Umbilical cord (tissue), 2 donors: ENCODE measurements around the gene PARD3. TPM values are rescaled to one million over a fixed set of nuclear protein-coding genes. Genes with fewer than 3 reads are reported as not detected.
A peak's percentile ranks its signal among the peaks of the same experiment; 100 is the strongest.
"Not testable (repeated sequence)": the region's sequence is repeated elsewhere in the genome, so short reads cannot be mapped to it uniquely, and the experiment has no call there.

ENCODE experiments used
- DNase-seq: peaks from one replicate; pipeline ENCODE4 v3.0.0-alpha.2; 2015; ENCODE audit warnings: low spot score
- total RNA-seq: library from RNA; depleted of rRNA; stranded (reverse); fragments of >200 nt; gene quantifications from one replicate; pipeline ENCODE4 v1.2.3, GENCODE V29; 2014; ENCODE audit warnings: low replicate concordance; ENCODE audit not compliant: insufficient read depth

Gene PARD3
- total RNA-seq, 1 donor from 2014 or later: 27.0 TPM

DNA sequence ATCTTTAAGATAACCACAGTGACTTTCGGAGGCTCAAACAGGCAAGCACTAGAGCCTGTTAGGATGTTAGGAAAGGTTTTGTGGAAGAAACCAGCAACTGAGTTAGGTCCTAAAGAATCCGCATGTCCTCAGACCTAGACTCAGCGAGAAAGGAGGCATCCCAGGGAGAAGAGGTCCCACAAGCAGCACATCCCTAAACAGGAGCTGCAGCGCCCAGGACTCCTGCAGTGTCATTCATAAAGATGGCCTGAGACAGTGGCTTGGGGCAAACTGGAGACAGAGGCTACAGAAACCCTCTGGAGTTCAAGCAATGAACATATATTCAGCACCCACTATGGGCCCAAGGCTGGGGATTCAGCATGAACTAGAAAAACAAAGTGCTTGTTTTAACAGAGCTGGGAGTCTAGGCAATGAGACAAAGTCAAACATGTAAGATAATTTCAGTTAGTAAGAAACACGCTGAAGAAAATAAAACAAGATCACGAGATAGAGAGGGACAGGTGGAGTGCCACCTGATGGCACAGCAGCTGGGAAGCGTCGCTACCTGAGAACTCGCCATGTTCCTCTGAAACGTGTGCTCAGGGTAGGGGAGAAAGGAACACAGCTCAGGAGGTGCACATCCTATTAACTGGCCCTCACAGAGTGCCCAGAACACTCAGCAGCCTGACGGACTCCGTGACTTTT, 48.1 kb downstream of the PARD3 start:
- no peak for DNase-seq

DNA sequence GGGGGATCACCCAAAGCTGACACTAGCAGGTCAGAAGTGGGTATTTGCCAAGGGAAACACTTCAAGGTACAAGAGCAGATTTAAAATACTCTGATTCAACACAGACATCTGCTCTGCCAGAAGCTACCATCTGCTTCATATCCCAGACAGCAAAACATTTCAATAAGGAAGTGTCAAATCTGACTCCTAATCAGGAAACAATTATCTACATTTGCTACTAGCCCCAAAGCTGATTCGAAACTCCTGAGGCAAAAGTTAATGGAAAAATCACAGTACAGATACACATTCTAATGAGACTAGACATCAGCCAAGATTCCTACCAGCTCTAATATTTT, 48.9 kb downstream of the PARD3 start:
- peak; percentile 42 for DNase-seq

DNA sequence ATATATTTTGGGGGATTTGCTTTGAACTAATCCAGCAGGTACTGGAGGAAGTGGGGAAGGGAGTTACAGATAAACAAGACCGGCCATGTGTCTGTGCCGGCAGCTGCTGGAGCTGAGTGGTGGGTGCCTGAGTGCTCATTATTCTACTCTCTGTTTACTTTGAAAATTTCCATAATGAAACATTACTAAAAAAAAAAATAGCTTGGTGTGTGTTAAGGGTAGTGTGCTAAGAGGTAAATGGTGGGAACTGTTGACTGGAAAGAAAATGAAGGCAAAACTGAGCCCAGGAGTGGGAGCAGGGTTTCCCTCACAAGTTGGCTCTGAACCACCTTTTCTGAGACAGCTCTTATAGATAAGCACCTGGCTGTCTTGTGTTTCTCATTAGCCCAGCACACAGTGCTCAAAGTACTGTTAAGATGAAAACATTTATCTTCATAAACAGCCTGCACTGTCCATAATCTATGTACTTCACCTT, 50.6 kb downstream of the PARD3 start:
- DNase-seq: no peak

DNA sequence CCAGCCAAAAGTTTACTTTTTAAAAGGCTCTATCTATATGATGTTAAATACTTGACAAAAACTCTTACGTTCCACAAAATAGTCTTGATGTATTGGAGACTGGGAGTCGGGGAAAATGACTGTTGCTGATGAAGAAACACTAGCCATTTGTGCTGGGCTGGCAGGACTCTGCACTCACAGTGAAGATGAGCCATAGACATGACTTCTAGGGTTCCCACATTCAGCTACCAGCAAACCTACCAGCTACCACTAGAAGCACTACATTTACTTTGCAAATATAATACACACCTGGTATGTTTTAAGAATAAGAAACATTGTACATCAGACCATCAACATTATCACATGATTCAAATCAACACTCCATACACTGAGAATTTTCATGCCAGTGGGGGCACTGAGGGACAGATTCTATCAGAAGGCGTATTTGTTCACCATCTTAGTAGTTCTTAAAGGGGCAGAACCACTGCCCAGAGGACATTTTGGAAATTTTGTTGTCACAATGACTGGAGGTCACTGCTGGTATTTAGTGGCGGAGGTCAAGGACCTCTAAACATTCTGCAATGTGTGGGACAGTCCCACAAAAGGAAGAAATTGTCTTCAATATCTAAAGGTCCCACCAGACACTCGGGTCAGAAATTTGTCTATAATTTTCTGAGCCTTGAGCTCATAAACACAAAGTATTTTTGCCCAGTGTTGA, 52.3 kb downstream of the PARD3 start:
- DNase-seq: no peak

DNA sequence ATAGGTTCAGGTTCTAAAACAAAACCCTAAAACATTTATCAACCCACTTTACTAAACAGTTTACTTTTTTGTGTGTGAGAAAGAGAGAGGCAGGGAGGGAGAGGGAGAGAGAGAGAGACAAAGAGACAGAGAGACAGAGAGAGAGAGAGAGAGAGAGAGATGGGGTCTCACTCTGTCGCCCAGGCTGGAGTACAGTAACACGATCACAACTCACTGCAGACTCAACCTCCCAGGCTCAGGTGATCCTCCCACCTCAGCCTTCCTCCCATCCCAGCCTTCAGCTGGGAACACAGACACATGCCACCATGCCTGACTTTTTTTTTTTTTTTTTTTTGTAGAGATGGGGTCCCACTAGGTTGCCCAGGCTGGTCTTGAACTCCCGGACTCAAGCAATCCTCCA, 52.9 kb downstream of the PARD3 start:
- DNase-seq: no peak

DNA sequence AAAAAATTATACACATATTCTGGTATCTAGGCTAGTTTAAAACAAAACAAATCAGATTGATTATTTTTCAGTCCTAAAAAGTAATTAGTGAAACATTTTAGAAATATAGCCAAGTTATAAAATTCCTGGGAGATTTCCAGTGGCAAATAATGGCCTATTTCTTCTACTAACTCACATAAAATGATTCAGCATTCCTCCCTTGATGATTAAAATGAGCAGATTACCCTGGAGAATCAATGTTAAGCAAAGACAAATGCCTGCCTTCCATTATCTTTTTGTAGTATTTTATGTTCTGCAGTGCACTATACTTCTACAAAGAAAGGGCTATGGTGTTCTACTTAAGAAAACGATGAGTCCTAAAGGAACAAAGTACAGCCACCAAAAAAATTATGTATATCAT, 53.6 kb downstream of the PARD3 start:
- DNase-seq: no peak

DNA sequence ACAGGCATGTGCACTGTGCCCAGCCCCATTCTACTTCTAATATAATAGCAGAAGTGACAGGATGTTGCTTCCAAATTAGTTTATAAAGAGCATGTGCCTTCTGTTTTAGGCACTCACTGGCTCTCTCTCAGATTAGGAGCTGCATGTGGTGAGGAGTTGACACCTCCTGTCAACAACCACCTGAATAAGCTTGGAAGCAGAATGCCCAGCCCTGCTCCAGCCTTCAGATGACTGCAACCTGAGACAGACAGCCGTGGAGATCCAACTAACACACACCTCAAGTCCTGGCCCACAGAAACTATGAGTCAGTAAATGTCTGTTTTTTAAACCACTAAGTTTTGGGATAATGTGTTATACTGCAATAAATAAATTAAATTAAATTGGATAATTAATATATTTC, 54.5 kb downstream of the PARD3 start:
- DNase-seq: no peak

DNA sequence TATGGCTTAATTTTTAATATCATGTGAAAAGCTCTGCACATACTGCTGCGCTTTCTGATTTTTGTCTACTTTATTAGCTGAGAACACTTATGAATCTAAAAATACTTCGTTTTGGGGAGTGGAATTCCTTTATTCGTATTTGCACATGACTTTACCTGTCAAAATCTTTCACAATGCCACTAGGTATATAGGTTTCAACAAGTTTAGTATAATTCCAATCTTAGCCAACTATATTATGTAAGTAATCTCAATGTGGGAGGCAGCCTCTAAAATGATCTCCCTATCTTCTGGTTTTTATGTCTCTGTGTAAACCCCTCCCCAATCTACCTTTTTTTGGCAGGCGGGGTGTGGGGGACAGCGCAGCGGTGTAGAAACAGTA, 55.3 kb downstream of the PARD3 start:
- DNase-seq: no peak

DNA sequence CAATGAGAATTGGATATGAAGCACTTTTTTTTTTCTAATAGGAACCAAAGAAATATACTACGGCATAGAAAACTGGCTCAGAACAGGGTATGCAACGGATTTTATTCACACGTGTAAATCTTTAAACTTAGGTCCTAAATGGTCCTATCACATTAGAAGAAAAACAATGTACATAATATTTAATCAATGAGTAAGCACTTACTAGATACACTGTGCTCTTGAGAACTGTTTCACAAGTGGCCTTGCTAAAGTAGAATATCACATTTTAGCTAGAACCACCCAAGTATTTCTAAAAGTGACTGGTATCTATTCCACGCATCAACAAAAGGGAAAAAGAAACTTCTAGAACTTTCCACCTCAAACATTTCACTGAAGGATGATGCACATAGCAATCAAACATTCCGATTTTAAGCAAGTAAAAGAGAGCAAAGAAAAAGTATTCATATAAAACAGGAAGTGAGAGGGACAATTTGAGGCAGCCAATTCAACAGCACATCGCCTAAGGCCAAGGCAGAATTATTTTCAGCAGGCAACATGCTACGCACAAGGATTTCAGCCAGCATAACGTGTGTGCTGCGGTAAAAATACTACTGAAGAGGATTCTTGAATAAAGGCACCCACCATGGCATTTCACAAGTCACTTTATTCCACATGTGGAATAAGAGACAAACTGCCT, 55.8 kb downstream of the PARD3 start:
- DNase-seq: no peak

DNA sequence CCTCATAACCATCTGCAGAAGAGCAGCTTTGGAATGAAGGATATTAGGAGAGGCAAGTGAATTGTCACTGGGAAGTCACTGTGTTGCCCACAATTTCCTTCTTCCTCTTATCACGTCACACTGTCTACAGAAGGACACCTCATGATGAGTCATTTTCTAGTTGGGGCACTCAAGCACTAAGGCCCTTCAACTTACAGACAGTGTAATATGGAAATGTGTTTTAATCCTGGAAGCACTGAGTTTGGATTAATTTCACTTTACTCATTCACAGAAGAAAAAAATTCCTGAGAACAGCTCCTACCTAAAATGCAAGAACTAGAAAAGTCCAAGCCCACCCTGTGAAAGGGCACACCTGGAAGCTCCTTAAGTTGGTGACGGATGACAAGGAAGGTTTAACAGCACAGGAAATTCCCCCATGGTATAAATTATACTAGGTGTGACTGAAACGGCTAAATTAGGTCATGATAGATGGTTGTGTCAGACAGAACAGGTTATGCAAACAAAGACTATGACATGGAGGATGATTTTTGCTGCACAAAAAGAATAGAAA, 56.6 kb downstream of the PARD3 start:
- DNase-seq: no peak

DNA sequence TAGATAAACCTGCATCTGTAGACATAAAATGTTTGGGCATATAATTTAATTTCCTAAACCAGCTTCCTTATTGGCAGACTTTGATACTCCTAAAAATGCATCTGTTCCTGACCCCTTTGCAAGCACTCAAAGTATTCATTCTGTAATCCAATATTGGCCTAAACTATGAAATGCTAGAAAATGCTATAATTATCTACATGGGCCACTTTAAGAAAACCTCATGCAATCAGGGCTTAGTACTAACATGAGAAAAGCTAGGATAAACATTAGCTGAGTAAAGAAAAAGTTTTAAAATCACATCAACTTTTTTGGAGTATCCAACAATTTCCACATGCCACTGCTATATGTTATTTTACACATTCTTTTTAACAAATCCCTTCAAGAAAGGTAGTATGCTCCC, 57.2 kb downstream of the PARD3 start:
- no peak for DNase-seq

DNA sequence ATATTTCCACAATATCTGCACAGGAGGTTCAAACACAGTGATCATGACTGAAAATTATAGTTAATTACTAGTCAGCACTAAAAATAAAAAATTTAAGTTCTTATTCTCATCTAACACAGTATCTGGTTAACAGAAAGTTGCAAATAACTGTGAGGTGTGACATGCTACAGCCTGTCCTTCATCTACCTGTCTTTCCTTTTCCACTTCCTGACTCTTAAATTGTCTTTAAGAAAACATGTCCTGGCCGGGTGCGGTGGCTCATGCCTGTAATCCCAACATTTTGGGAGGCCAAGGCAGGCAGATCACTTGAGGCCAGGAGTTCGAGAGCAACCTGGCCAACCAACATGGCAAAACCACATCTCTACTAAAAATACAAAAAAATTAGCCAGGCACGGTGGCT, 57.9 kb downstream of the PARD3 start:
- not testable (repeated sequence) for DNase-seq

DNA sequence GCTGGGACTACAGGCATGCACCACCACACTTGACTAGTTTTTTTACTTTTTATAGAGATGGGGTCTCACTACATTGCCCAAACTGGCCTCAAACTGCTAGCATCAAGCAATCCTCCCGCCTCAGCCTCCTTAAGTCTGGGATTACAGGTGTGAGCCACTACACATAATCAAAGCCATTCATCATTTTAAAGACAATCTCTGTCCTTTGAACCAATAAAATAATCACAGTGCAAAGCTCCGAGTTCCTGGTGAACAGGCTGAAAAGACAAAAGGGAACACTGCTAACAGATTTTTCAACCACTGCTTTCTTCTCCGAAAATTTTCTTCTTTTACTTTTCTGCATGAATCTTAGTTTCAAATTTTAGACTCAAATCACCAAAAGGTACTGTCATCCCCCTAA, 58.5 kb downstream of the PARD3 start:
- DNase-seq: no peak

DNA sequence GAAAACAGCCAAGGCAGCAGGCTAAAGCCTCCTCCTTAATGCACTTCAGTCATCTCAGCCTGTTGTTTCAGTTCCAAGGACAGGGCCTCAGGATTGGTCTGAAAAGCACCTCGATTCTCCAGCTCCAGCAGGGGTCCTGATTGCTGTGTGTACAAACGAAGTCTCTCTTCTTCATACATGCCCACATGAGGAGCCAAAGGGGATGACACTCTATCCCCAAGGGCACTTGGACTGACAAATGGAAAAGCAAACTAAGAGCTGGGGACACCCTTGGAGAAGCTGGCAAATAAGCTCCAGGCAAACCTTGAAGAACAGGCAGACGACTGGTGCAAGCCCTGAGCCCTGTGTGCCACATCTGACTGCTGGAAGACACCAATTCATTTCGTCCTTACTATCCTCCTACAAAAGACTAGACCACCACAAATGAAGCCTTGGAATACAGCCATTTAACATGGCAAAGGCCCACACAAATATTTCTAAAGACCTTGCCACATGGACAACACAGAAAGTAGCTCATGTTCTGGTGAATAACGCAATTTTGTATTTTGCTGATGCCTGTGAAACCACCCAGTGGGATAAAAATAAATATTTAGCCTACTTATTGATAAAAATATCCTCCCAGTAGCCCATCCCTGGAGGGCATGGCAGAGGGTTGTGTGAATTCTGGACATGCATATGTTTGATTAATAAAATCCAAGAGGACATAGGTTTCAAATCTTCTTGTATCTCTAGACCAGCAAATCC, 61.9 kb downstream of the PARD3 start:
- no peak for DNase-seq

DNA sequence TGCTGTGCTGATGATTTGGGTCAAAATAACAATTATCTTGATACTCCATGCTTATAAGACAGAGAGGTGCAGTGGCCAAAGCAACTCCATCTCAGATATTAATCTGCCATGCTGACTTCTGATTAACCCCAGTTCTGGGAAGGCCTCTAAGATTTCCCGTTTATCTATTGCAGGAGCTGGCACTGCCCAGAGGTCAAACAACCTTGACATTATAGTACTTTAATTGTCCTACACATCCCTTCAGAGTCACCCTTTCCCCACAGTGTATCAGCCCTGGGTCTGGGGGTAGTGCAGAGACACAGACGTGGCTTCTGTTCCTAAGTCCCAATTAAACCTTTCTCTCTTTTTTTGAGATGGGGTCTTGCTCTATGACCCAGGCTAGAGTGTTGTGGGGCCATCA, 63.8 kb downstream of the PARD3 start:
- DNase-seq: no peak

DNA sequence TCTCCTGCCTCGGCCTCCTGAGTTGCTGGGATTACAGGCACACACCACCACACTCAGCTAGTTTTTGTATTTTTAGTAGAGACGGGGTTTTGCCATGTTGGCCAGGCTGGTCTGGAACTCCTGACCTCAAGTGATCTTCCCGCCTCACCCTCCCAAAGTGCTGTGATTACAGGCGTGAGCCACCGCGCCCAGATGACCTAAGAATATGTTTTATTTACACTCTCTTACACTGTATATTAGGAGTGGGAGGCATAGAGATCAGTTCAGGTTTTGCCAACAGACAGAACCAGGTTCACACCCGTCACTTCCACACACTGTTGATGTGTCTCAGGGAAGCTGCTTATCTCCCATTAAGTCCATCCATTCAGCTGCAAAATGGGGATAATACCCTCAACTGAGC, 64.3 kb downstream of the PARD3 start:
- not testable (repeated sequence) for DNase-seq

DNA sequence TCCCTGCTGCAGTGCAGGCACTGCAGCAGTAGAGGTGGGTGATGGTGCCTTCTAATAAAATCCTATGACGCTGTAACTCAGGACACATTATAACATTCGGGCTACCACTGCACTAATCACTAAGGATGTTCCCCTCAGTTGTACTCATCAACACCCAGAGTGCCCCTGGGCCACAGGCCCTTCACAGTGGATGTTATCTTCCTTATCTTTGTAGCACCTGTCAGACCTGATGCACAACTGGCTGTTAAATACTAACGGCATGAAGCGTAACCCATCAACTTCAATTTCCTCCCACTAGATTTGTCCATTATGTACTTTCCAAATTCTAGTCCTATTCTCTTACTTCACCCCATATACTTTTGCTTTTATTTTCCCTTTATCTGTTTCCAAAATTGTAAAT, 66.3 kb downstream of the PARD3 start:
- DNase-seq: no peak

DNA sequence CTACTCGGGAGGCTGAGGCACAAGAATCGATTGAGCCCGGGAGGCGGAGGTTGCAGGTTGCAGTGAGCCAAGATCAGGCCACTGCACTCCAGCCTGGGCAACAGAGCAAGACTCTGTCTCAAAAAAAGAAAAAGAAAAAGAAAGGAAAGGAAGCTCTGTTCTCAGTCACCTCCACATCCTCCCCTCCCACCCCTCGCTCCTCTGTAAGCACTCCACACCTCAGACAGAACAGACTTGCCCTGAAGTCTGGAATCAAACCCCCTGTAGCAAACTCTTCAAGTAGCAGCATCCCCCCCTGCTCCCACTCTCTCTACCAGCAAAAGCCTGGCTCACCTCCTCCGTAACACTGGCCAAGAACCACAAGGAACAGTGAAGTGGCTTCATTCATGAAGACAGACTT, 66.7 kb downstream of the PARD3 start:
- no peak for DNase-seq

DNA sequence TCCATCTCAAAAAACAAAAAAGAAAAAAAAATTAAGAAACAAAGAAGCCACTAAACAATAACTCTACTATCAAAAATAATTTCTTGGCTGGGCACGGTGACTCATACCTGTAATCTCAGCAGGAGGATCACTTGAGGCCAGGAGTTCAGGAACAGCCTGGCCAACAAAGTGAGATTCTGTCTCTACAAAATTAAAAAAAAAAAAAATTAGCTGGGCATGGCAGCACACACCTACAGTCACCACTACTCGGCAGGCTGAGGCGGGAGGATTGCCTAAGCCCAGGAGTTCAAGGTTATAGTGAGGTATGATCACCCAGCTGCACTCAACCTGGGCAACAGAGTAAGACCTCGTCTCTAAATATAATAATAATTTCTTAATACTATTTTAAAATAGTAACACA, 69.0 kb downstream of the PARD3 start:
- no peak for DNase-seq

DNA sequence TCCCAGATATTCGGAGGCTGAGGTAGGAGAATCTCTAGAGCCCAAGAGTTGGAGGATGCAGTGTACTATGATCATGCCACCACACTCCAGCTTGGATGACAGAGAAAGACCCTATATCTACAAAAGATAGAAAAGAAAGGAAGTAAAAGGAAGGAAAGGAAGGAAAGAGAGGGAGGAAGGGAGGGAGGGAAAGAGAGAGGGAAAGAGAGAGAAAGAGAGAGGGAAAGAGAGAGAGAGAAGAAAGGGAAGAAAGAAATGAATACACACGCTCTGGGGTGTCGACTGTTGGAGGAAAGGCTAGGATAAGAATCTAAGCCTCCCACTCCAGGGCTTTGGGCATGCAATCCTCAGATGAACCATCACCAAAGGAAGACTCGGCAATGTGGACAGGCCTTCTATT, 69.9 kb downstream of the PARD3 start:
- no peak for DNase-seq

DNA sequence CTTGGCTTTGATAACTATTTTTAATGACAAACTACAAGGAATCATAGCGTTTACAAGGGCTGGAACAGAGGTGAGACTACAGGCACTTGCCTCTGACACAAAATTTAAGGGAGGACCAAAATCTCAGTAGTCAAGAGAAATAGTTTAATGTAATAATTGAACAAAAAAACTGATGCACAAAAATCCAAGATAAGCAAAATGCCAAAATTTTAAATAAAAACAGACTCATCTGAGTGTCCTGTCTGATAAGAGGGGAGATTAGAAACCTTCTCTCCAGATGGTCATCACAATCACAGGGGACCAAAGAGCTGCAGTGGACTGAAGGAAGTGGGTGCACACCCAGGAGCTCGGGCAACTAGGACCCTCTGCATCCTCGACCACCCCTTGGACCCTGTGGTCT, 70.5 kb downstream of the PARD3 start:
- no peak for DNase-seq

DNA sequence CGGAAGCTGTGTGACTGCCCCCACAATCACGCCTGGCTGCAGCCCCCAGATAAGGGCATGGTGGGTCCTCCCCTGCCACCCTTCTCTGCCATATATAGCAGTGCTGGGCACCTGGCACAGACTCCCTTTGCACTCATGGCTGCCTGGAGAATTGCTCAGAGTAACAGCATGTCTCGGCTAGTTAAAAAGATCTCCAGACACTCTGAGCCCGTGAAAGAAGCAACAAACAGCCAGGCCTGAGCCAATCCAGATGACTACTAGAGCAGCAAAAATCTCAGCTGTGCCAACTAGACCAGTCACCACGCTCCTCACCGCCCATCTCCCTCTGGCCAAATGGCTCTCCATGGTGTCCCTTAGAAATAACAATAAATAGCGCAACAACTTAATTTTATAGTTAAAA, 71.3 kb downstream of the PARD3 start:
- DNase-seq: peak; percentile 55
